Endometrial microvascular endothelial cells (primary cell): Measurements from ENCODE around the gene ORC5. TPM values are rescaled to one million over a fixed set of nuclear protein-coding genes. Genes with fewer than 3 reads are reported as not detected.

Source experiments
- in situ Hi-C: cut with HindIII; loops from 2 replicates; pipeline ENCODE4 v1.10.0; 2017; ENCODE audit warnings: low sequenced_read_pairs, low pct_unique_long_range_greater_than_20kb; ENCODE audit errors: inconsistent ontology term
- total RNA-seq: library from RNA; depleted of rRNA; stranded (reverse); fragments of >200 nt; gene quantifications from one replicate; pipeline ENCODE4 v1.2.3, GENCODE V29; 2015; ENCODE audit errors: inconsistent ontology term

ORC5 gene
- total RNA-seq, 1 donor from 2014 or later: 29.7 TPM

- in situ Hi-C loops: no loop called here
Measured at GRCh38 chr7:104136561-104136960, 71.3 kb downstream of the ORC5 start.

DNA sequence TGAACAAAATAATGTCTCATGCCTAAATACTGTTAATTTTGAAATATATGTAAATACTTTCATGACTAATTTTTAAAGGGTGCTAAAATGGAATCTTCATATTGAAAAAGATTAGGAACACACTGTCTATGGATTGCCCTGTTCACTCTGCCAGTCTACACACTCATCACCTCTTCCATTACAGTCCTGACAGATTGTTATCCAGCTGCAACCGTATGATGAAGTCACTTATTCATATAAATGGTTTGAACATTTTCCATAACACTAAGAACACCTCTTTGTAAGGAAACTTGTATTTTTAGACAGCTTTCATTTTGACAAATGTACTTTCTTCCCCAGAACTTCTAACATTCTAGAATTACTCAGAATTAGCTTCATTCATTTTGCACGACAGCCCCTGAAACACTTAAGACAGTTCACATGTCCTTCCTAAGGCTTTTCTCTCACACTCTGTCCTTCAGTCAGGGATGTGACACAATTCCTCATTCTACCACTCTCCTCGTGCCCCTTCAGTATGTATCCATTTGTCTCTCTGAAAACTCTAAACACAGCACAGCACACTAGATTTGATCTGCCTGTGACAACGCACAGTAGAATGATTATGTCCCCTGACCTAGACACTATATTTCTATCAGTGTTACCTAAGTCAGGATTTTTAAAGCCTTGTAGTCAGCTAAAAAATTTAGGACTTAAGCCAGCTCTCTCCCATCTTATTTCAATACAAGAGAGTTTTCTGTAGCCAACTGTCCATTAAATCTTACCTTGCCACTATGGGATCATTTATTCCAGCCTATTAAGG lies 71.9 kb downstream of the ORC5 start:
- in situ Hi-C loops: no loop called here

DNA sequence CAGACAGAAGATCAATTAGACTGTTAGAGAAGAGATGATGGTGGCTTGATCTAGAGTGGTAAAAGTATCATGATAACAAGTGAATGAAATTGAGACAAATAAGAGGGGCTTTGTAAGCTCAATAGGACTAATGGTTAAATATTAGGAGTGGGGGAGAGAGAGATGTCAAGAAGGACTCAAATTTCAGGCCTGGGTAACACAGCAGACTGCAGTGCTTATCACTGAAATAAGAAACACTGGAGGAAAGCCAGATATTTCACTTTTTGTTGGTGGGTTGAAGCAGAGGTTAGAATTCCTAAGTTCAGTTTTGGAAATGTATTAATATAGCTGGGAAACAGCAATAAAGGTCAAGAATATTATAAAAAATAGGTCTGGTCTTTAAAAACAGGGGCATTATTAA lies 74.6 kb downstream of the ORC5 start:
- in situ Hi-C loops: no loop called here

- in situ Hi-C loops: no loop called here
Measured at GRCh38 chr7:104130726-104131125, 77.1 kb downstream of the ORC5 start.

DNA sequence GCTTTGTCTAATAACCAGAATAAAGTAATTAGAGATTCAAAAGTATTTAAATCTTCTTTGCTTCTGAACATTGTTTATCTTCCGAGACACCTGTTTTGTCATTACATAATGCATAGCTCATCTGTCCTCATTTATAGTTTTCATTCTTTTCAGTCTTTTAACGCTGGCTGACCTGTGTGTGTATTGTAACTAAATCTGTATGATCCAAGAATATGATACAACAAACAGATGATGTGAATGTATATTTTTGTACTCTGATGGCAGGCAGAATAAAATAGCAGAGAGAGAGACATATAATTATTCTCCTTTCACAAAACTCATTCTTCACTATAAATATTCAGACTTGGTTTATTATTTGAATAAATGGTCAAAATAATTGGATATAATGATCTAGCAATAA lies 80.6 kb downstream of the ORC5 start:
- in situ Hi-C loops: no loop called here

GRCh38 chr7:104126411-104126841 lies 81.4 kb downstream of the ORC5 start:
- in situ Hi-C loops: no loop called here

GRCh38 chr7:104124893-104125477 lies 82.8 kb downstream of the ORC5 start:
- in situ Hi-C loops: no loop called here

GRCh38 chr7:104124469-104124868 lies 83.3 kb downstream of the ORC5 start:
- in situ Hi-C loops: no loop called here

DNA sequence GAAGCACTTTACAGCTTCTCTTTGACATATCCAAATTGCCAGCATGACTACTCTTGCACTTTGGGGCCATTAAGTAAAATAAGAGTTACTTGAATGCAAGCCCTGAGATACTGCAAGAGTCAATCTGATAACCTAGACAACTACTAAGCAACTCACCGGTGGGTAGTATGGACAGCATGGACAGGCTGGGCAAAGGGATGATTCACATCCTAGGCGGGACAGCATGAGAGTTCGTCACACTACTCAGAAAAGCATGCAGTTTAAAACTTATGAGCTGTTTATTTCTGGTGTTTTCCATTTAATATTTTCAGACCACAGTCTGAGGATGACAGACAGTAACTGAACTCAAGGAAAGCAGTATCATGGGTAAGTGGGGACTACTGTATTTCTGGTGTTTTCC lies 84.0 kb downstream of the ORC5 start:
- in situ Hi-C loops: no loop called here

- in situ Hi-C loops: no loop called here
Measured at GRCh38 chr7:104113788-104114187, 94.0 kb downstream of the ORC5 start.

GRCh38 chr7:104112623-104113022 lies 95.2 kb downstream of the ORC5 start:
- in situ Hi-C loops: no loop called here

DNA sequence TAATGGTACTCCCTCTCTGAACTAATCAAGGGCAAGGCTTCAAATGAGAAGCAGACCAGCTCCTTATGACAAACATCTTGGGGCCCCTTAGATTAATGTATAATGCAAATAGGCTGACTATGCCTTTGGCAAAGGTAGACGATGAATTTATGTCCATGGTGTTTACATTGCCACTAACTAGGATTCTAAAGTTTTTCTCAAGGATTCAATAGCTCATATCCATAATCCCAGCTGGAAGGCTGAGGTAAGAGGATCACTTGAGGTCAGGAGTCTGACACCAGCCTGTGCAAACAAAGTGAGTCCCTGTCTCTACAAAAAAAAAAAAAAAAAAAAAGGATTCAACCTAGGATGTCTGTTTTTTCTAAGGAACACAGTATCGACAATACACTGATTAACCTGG lies 96.5 kb downstream of the ORC5 start:
- in situ Hi-C loops: no loop called here

DNA sequence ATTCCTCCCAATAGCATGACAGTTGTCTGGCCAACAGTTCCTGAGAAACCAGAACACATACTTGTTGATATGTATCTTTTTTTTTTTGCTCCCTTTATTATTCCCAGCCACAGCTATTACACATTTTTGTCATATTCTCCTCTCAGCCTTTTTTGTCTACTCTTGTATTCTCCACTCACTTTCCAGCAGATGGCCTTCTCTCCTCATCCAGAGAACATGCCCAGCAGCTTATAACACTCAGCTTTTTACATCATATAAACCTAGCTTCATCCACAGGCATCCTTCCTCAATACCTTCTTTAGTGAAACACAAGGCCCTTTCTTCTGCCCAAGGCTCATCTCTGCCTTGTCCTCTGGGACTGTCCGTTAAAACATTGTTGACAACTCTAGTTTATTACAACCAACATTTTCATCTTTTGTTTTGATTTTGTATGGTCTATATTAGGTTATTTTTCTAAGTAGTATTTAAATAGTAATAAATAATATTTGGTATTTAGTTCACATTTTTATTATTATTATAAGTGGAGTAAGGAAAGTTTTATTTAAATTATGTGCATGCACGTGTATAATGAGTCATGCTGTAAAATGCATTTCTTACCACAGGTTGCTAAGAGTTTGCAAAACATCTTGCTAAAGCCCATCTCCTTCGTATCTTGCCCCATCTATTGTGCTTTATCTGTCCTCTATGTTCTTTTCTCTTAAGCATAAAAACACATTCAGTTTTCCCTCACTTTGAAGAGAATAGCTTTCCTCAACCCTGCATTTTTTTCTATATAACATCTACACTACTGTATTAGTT lies 101.5 kb downstream of the ORC5 start:
- in situ Hi-C loops: no loop called here

- in situ Hi-C loops: no loop called here
Measured at GRCh38 chr7:104098890-104099289, 108.9 kb downstream of the ORC5 start.

GRCh38 chr7:104096683-104097082 lies 111.1 kb downstream of the ORC5 start:
- in situ Hi-C loops: no loop called here

DNA sequence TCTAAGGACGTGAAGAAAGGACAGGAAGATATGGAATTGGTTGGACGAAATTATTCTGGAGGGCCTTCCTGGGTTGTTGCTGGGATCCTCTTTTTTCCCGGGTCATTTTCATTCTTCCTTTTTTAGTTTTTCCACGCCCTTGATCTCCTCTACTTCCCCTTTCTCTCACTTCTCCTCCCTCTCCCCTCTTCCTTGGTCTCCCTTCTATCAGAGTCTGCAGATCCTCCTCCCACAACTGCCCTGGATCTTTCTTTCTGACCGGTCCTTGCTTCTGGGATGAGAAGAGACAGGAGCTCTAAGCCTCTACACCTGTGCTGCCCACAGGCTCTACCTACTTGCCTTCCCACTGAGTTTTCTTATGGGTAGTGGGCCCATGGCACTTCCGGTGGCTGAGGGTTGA lies 114.7 kb downstream of the ORC5 start:
- in situ Hi-C loops: no loop called here

DNA sequence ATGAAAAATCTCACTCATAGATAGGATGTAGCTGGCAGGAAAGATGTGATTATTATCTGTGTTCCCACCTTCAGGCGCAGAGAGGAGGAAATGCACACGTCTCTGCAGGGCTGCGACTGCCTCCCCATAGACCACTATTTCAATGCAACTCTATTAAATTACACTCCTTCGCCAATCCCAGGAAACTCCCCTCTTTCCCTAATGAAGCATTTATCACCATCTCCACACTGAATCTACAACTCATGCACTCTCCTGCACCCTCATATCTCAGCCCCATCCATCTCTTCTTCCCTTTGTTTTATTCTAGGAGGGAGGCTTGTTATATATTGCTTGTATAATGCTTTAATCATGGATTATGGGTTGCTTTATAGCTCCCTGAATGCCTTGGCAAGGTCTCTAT lies 116.6 kb downstream of the ORC5 start:
- in situ Hi-C loops: no loop called here

DNA sequence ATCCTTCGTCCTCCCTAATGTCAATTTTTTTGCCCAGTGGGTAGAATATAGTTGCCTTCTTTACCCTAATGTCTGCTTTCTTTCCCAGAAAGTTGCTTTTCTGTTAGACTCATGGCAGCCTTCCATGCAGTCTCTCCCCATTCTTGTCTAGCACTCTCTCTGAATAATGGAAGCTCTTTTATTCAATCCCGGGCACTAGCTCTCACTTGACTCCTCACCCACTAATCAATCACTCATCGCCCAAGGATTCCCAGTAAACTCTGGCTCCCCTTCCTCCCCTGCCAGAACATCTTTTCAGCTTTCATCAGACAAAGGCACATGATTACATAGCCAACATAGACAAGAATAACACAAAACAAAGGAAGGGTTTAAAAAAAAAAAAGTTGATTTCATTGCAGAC lies 118.2 kb downstream of the ORC5 start:
- in situ Hi-C loops: no loop called here

GRCh38 chr7:104089061-104089460 lies 118.8 kb downstream of the ORC5 start:
- in situ Hi-C loops: no loop called here
